Urothelium cell line (cell line): Measurements from ENCODE around the gene KLHL25.
A peak's percentile ranks its signal among the peaks of the same experiment; 100 is the strongest.

Experiments used
- DNase-seq: peaks from one replicate; pipeline ENCODE4 v3.0.0; 2011; ENCODE audit warnings: low spot score, mixed read lengths
- FAIRE-seq: peaks from 2 replicates; lab custom pipeline; 2011; peaks lifted over from hg19 to GRCh38; lab: Jason Lieb, UNC

KLHL25 gene

DNA sequence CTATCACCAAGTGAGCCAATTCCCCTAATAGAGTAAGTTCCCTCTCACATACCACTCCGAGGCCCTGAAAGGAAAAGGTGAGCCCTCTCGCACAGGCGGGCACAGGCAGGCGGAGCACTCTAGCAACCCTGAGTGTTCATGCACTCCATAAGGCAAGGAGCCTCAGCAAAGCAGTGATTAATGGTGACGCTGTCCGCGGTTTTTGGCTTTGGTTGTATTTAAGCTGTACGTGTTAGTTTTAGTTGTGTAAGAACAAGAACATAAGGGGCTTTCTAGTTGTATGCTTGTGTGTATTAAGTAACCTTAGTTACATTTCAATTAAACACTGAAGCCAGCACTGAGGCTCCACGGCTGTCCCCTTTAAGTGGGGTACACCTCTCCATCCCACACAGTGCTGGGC is 33.1 kb downstream of the KLHL25 start:
- FAIRE-seq = no peak
- DNase-seq = no peak

GRCh38 chr15:85760531-85761371 is 34.0 kb downstream of the KLHL25 start:
- no peak for DNase-seq

DNA sequence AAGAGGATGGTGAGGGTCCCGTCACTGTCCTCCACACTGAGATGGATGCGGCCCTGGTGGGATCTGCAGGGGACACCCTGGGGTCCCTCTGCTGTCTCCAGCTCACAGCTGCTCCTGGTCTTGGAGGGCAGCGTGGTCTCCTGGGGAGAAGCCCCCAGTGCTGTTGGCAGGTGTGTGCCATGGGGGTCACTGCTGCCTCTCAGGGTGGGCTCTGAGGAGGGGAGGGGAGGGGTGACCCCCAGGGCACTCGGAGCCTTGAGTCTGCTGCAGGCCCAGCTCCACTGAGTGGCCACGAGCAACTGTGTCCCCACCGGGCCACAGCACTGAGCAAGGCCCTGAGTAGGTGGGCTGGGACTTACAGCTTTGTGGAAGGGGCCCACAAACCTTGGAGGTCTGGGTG is 34.7 kb downstream of the KLHL25 start:
- FAIRE-seq = no peak

More at GRCh38 chr15:85760531-85761371, 34.0 kb downstream of the KLHL25 start:
- peak; percentile 23 for FAIRE-seq

DNA sequence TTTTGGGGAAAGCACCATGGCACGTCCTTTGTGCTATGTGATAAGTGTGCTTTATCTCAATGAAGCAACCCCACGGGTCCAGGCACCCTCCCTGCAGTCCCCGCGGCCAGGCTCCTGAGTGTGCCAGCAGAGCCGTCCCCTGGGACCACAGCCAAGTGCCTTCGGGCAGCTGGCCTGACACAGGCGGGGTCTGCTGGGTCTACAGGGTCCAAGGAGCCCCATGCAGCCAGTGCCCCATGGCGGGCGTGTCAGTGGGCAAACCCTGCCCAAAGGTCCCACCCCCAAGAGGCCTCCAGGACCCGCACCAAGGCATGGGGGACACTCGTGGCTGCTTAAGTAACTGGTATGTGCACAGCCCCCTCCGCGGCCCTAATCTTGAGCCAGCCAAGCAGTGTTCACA is 35.3 kb downstream of the KLHL25 start:
- no peak for FAIRE-seq
- no peak for DNase-seq

More for the DNA sequence above, 34.7 kb downstream of the KLHL25 start:
- DNase-seq = no peak

DNA sequence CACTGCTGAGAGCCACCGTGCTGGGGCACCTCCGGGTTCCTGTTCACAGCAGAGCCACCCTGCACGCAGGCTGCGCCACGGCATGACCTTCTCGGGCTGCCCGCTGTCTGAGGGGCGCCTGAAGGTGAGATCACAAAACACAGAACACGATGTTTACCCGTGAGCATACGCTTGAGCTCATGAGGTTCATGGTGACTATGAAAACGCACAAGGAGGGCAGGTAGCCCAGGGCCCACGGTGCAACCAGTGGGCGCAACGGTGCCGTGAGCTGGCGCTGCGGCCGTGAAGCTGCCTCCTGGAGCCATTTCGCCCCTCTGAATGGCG is 36.1 kb downstream of the KLHL25 start:
- no peak for DNase-seq
- no peak for FAIRE-seq

GRCh38 chr15:85757939-85758654 is 36.6 kb downstream of the KLHL25 start:
- FAIRE-seq = no peak

GRCh38 chr15:85757073-85757938 is 37.4 kb downstream of the KLHL25 start:
- FAIRE-seq = no peak
- DNase-seq = no peak

More at GRCh38 chr15:85757939-85758654, 36.6 kb downstream of the KLHL25 start:
- DNase-seq = no peak

DNA sequence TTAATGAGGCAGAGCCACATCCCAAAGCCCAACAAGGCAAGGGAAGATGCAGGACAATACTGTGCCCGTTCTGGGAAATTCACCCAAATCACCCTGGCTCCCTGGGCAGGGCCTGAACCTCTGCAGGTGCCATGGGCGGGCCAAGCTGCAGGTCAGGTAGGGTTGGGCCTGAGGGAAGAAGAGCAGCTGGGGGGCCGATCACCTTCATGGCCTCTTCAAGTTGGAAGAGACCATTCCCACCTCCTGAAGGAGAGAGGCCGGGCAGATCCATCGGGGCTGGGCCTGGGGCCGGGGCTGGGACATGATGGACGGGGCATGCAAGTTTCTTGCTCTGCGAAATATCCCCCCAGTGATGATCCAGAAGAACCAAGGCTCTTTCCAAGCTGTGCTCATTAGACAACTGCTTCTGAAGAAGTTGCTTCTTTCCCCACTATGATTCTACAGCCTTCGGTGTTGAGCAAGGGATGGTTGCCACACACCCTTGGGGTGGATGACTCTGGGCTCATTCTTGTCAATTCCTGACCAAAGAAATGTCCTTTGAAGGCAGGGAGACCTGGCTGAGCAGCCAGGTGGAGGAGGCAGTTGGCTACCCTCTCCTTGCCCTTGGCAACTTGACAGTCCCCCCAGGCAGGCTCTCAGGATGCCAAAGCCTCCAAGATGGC is 38.2 kb downstream of the KLHL25 start:
- DNase-seq (no peak), FAIRE-seq (no peak)

DNA sequence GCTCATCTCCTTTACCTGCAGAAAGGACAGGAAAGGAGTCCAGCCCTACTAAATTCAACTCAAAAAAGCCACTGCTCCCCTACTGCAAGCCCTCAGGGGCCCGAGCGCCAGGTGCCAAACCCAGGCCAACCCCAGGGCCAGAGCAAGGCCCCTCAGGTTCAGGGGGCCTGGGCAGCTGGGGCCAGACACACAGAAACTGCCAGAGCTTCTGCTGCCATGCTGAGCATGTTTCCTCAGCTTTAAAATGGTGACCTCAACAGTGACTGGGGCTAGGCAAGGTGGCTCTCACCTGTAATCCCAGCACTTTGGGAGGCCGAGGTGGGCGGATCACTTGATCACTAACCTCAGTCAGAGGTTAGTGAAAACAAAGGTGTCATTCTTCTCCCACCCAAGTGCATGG is 38.8 kb downstream of the KLHL25 start:
- no peak for FAIRE-seq

GRCh38 chr15:85755471-85755870 is 39.3 kb downstream of the KLHL25 start:
- DNase-seq = no peak
- no peak for FAIRE-seq

More for the DNA sequence above, 38.8 kb downstream of the KLHL25 start:
- no peak for DNase-seq

- DNase-seq = no peak
- no peak for FAIRE-seq
Observed at GRCh38 chr15:85754989-85755388, 39.7 kb downstream of the KLHL25 start.

- no peak for FAIRE-seq
- DNase-seq = no peak
Observed at GRCh38 chr15:85753791-85754452, 40.8 kb downstream of the KLHL25 start.

DNA sequence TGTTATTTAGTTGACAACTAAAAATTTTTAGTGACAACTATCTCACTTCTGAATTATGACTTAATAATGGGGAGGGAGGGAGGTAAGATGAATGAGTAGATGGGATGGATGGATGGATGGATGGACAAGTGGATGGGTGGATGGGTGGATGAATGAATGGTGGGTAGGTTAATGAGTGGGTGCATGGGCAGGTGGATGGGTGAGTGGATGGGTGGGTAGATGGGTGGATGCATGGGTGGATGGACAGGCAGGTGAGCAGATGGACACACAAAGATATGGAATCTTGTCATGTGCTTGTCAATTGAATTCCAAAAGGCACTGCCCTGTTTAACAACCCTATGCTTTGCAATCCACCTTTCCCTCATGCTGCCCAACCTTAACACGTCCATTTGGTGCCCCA is 41.5 kb downstream of the KLHL25 start:
- FAIRE-seq (peak; percentile 68), DNase-seq (no peak)

- peak; percentile 59 for DNase-seq
- FAIRE-seq = no peak
Observed at GRCh38 chr15:85752491-85752961, 42.2 kb downstream of the KLHL25 start.

DNA sequence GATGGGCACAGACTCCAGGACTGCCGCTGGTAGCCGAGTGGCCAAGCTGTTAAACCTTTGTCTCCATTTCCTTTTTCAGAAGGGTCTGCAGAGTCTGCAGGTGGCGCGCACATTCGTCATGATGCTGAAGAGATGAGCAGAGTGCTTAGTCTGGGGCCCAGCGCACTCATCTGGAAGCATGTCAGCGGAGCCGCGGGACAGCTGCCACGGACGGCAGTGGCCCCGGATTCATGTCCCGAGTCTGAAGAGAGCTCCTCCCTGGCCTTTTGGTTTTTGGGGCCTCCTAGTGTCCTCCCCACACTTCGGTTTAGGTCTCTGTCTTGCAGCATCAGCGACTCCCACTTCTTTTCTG is 42.6 kb downstream of the KLHL25 start:
- FAIRE-seq (no peak), DNase-seq (no peak)

- DNase-seq (no peak), FAIRE-seq (no peak)
Observed at GRCh38 chr15:85751291-85752123, 43.2 kb downstream of the KLHL25 start.

- FAIRE-seq (no peak), DNase-seq (no peak)
Observed at GRCh38 chr15:85750319-85751290, 44.1 kb downstream of the KLHL25 start.
